K562 (cell line): Measurements from ENCODE around the gene ZNF48. TPM values are rescaled to one million over a fixed set of nuclear protein-coding genes. Genes with fewer than 3 reads are reported as not detected.

ENCODE experiments used
- ATAC-seq: fragments of 200-7000 bp; cut with Tn5 transposase; 3 replicates; pipeline ENCODE4 v1.9.1; 2020; ENCODE audit warnings: moderate library complexity
- BruUV-seq: library from RNA; stranded (reverse); fragments of 400-500 nt; replicated peaks from 2 replicates; lab custom pipeline; 2021; lab: Mats Ljungman, UMichigan
- CTCF ChIA-PET: fragments of 300-600 bp; formaldehyde crosslinking; extraction: SDS; loops from one replicate; lab custom pipeline; 2021; ENCODE audit warnings: low intra/inter-chr PET ratio; lab: Yijun Ruan, JAX
- POLR2A ChIA-PET: fragments of 300-600, 350-650 bp; sonication (Branson Sonifier 250); formaldehyde crosslinking; extraction: SDS; loops from one replicate; lab custom pipeline; 2021; ENCODE audit warnings: antibody characterized with exemption, inconsistent platforms; lab: Yijun Ruan, JAX
- DNase-seq, 4 experiments: peaks; one replicate each; pipeline versions ENCODE4 v3.0.0 to v3.0.0-alpha.2; 2011 to 2018; ENCODE audit warnings: low spot score in 3 of 4, mixed read lengths in 3 of 4; ENCODE audit errors: extremely low read depth in 1 of 4
- FAIRE-seq: peaks from 2 replicates; lab custom pipeline; 2011; peaks lifted over from hg19 to GRCh38; lab: Jason Lieb, UNC
- H2AFZ ChIP-seq: 2 replicates; pipeline ENCODE4 v1.6.0; 2011; ENCODE audit warnings: low read depth, low read length, control low read depth, inconsistent platforms
- H3K27ac ChIP-seq: fragments of 200-600 bp; 3 replicates; pipeline ENCODE4 v1.8.0; 2011; ENCODE audit warnings: low read depth, mild to moderate bottlenecking, control low read depth, inconsistent platforms, low read length, moderate library complexity, mixed read lengths; ENCODE audit errors: extremely low read depth
- H3K27me3 ChIP-seq, 2 experiments: fragments of 300-600 bp in 1 of 2; 2 replicates in 1 of 2; 3 replicates in 1 of 2; pipeline versions ENCODE4 v1.6.0 to v1.8.0; 2011; ENCODE audit warnings: inconsistent platforms in 2 of 2, low read length in 2 of 2, mild to moderate bottlenecking in 1 of 2, mixed read lengths in 1 of 2, moderate library complexity in 1 of 2; ENCODE audit not compliant: control insufficient read depth in 2 of 2, insufficient read depth in 2 of 2
- H3K36me3 ChIP-seq: fragments of 300-600 bp; 3 replicates; pipeline ENCODE4 v1.8.0; 2011; ENCODE audit warnings: mild to moderate bottlenecking, low read length, inconsistent platforms; ENCODE audit not compliant: control insufficient read depth, insufficient read depth
- H3K4me1 ChIP-seq, 2 experiments: fragments of 200-600 bp in 1 of 2; replicated peaks in 1 of 2; 2 replicates in 1 of 2; 3 replicates in 1 of 2; pipeline versions ENCODE4 v1.5.1 to v1.8.0; 2011; ENCODE audit warnings: inconsistent platforms in 2 of 2, low read length in 2 of 2, mild to moderate bottlenecking in 1 of 2, mixed read lengths in 1 of 2, moderate library complexity in 1 of 2; ENCODE audit not compliant: control insufficient read depth in 2 of 2, insufficient read depth in 2 of 2
- H3K4me2 ChIP-seq: 2 replicates; pipeline ENCODE4 v1.6.1; 2011; ENCODE audit warnings: low read length, control low read depth, inconsistent platforms, mixed read lengths; ENCODE audit not compliant: insufficient read depth
- H3K4me3 ChIP-seq: fragments of 200-600 bp; sonication (generic), shearing (Covaris generic); 2 replicates; pipeline ENCODE4 v1.5.1; 2016; ENCODE audit warnings: control low read depth, inconsistent platforms
- H3K79me2 ChIP-seq: fragments of 200-600 bp; 3 replicates; pipeline ENCODE4 v1.8.0; 2011; ENCODE audit warnings: low read length, inconsistent platforms; ENCODE audit not compliant: control insufficient read depth, insufficient read depth
- H3K9ac ChIP-seq, 2 experiments: 2 replicates each; pipeline versions ENCODE4 v1.6.0 to v1.6.1; 2011; ENCODE audit warnings: low read depth in 2 of 2, low read length in 2 of 2, control low read depth in 1 of 2, inconsistent platforms in 1 of 2, mild to moderate bottlenecking in 1 of 2, mixed read lengths in 1 of 2; ENCODE audit not compliant: insufficient read depth in 1 of 2
- H3K9me1 ChIP-seq: one replicate; pipeline ENCODE4 v1.6.0; 2011; ENCODE audit warnings: inconsistent platforms, mild to moderate bottlenecking, low read length, moderate library complexity; ENCODE audit not compliant: control insufficient read depth, insufficient read depth
- H3K9me3 ChIP-seq: replicated peaks from 2 replicates; pipeline ENCODE4 v1.5.1; 2011; ENCODE audit warnings: low read depth, low read length, inconsistent platforms; ENCODE audit not compliant: control insufficient read depth, insufficient read depth
- H4K20me1 ChIP-seq: replicated peaks from 2 replicates; pipeline ENCODE4 v1.6.1; 2011; ENCODE audit warnings: low read length, inconsistent platforms, mixed read lengths; ENCODE audit not compliant: control insufficient read depth, insufficient read depth
- BCOR ChIP-seq: fragments of 450-650 bp; IDR thresholded peaks from 2 replicates; pipeline ENCODE4 v1.6.1; 2016
- BRF1 ChIP-seq: IDR thresholded peaks from 3 replicates; pipeline ENCODE4 v1.6.1; 2011; ENCODE audit warnings: borderline replicate concordance, mild to moderate bottlenecking; ENCODE audit not compliant: insufficient read length; ENCODE audit errors: extremely low read depth
- MCM2 ChIP-seq: fragments of 450-650 bp; IDR thresholded peaks from 2 replicates; pipeline ENCODE4 v1.6.1; 2017; ENCODE audit warnings: low read depth, mild to moderate bottlenecking
- POLR2AphosphoS5 ChIP-seq: IDR thresholded peaks from 2 replicates; pipeline ENCODE4 v1.6.1; 2011; ENCODE audit warnings: mild to moderate bottlenecking, low read depth, low read length, moderate library complexity; ENCODE audit not compliant: control insufficient read depth, insufficient read depth
- ZFP36 ChIP-seq: fragments of 150-350 bp; IDR thresholded peaks from 2 replicates; pipeline ENCODE4 v1.6.1; 2018; ENCODE audit warnings: low read length, low read depth; ENCODE audit not compliant: partially characterized antibody
- ZNF121 ChIP-seq: sonication (generic); formaldehyde crosslinking; conservative IDR thresholded peaks from 2 replicates; pipeline ENCODE4 v1.8.0; 2022; ENCODE audit warnings: missing genetic modification reagents
- ZNF175 ChIP-seq: fragments of 200-800 bp; sonication (Bioruptor generic); IDR thresholded peaks from 2 replicates; pipeline ENCODE4 v1.6.1; 2016; ENCODE audit warnings: low read depth, mild to moderate bottlenecking, missing genetic modification characterization, missing compliant biosample characterization
- WGBS: fragments of 100-300 bp; shearing (Covaris generic); methylation state at CpG from one replicate; pipeline ENCODE4 v1.1.6; 2016; ENCODE audit warnings: low coverage, mixed read lengths; ENCODE audit not compliant: insufficient coverage; ENCODE audit errors: missing lambda C conversion rate; 5-methylcytosine and 5-hydroxymethylcytosine counted together
- in situ Hi-C: fragments of 300-500 bp; cut with MboI; formaldehyde crosslinking; loops from 4 replicates; pipeline ENCODE4 v1.15.0; 2018; ENCODE audit warnings: inconsistent platforms, mixed read lengths
- intact Hi-C: fragments of 100-400 bp; cut with micrococcal nuclease; formaldehyde crosslinking; loops from 2 replicates; pipeline ENCODE4 v1.14.2; 2022
- polyA plus RNA-seq, 8 experiments: library from polyadenylated mRNA; depleted of rRNA in 4 of 8; stranded (reverse) in 5 of 8; unstranded in 3 of 8; fragments of >200 nt; fragmentation: Nextera tagmentation in 2 of 8; fragmentation: Illumina TruSeq in 1 of 8; extraction: Ambion mirVana in 2 of 8; extraction: Trizol in 1 of 8; gene quantifications; 2 replicates each; pipeline versions ENCODE4 v1.2.1 to v1.2.3, GENCODE V29; 2011 to 2014; ENCODE audit warnings: inconsistent platforms in 1 of 8, missing spikeins in 1 of 8
- total RNA-seq, 7 experiments: library from RNA; depleted of rRNA in 6 of 7; stranded (reverse); fragments of >200 nt in 6 of 7; fragmentation: Illumina TruSeq in 2 of 7; extraction: Trizol in 2 of 7; gene quantifications; 2 replicates each; pipeline versions ENCODE4 v1.2.1 to v1.2.3, GENCODE V29; 2011 to 2021; ENCODE audit warnings: low replicate concordance in 1 of 7
- TF ChIP-seq, protein P1 (sequence below), 2 experiments: fragments of 450-650 bp; IDR thresholded peaks; 2 replicates each; pipeline ENCODE4 v1.6.1; 2016; ENCODE audit warnings: mild to moderate bottlenecking in 2 of 2, borderline replicate concordance in 1 of 2, low read depth in 1 of 2, moderate library complexity in 1 of 2

Gene ZNF48
- total and polyA plus RNA-seq, 9 of the 15 experiments (the other 6 are each of a cell fraction or from before 2014, with no cell fraction given), result 0.38 to 11.6 (median 4.7) TPM

DNA sequence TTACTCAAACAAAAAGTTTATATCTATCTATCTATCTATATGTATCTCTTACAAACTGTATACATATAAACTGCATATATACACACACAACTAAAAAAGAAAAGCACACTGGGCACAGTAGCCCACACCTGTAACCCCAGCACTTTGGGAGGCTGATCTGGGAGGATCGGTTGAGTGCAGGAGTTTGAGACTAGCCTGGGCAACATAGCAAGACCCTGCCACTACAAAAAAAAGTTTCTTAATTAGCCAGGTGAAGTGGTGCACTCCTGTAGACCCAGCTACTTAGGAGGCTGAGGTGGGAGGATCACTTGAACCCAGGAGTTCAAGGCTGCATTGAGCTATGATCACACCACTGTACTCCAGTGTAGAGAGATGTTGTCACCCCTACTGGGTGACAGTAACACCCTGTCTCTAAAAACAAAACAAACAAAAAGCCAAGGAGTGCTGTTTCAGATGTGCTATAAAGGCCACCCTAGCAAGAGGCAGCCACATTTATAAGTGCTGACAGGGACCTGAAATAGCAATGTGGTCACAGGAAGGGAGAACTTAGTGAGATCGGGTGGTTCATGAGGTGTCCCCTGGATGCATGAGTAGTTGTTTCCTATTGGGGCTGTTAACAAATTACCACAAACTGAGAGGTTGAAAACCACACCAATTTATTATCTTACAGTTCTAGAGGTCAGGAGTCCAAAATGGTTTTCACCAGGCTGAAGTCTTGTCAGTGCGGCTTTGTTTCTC lies 44.9 kb upstream of the ZNF48 start:
- intact Hi-C loops, result no loop called here
- POLR2A ChIA-PET, result no interaction called here
- in situ Hi-C loops, result loop anchor here (25.0 kb wide), 1 partner anchor 888 kb away; the partner anchor contains the start of genes BOLA2, SLX1B and SULT1A4
- Histone ChIP-seq H3K79me2 (peaks cover 22% of the 10 kb centered on the region), H3K9me1 (no peaks in the 10 kb centered on the region), H3K4me2 (no peak overlapping the region), H3K27ac (no peak overlapping the region), H3K4me1 (peaks cover 6 to 23% of the 10 kb centered on the region in 2 experiments; a peak in 4 of 5 replicates), H4K20me1 (no peaks in the 10 kb centered on the region), H3K9ac (peak overlapping the region in 1 of 2 experiments; percentile 56; a peak in 1 of 4 replicates), H3K9me3 (no peaks in the 10 kb centered on the region), H3K4me3 (no peak overlapping the region), H2AFZ (no peak overlapping the region), H3K36me3 (peaks cover 39% of the 10 kb centered on the region; the same call in 2 of the 3 replicates), H3K27me3 (no peaks in the 10 kb centered on the region)
- FAIRE-seq (no peak), ATAC-seq (no peak), DNase-seq (no peak)
- BruUV-seq, result no TSS peak
- CTCF ChIA-PET, result no interaction called here
- 93% methylated on average over 3 of the region's 3 CpGs for WGBS
- TF ChIP-seq ZNF121 (CRISPR knock-in tag) (peak; percentile 83), ZNF175 (CRISPR knock-in tag) (no peak), POLR2AphosphoS5 (0 out of 2 replicates have a peak, but pooled peaks have one; percentile 4), BCOR (0 out of 2 replicates have a peak, but pooled peaks have one; percentile 6), MCM2 (no peak), ZFP36 (peak; percentile 51), BRF1 (no peak)
- TF ChIP-seq, protein P1, sequence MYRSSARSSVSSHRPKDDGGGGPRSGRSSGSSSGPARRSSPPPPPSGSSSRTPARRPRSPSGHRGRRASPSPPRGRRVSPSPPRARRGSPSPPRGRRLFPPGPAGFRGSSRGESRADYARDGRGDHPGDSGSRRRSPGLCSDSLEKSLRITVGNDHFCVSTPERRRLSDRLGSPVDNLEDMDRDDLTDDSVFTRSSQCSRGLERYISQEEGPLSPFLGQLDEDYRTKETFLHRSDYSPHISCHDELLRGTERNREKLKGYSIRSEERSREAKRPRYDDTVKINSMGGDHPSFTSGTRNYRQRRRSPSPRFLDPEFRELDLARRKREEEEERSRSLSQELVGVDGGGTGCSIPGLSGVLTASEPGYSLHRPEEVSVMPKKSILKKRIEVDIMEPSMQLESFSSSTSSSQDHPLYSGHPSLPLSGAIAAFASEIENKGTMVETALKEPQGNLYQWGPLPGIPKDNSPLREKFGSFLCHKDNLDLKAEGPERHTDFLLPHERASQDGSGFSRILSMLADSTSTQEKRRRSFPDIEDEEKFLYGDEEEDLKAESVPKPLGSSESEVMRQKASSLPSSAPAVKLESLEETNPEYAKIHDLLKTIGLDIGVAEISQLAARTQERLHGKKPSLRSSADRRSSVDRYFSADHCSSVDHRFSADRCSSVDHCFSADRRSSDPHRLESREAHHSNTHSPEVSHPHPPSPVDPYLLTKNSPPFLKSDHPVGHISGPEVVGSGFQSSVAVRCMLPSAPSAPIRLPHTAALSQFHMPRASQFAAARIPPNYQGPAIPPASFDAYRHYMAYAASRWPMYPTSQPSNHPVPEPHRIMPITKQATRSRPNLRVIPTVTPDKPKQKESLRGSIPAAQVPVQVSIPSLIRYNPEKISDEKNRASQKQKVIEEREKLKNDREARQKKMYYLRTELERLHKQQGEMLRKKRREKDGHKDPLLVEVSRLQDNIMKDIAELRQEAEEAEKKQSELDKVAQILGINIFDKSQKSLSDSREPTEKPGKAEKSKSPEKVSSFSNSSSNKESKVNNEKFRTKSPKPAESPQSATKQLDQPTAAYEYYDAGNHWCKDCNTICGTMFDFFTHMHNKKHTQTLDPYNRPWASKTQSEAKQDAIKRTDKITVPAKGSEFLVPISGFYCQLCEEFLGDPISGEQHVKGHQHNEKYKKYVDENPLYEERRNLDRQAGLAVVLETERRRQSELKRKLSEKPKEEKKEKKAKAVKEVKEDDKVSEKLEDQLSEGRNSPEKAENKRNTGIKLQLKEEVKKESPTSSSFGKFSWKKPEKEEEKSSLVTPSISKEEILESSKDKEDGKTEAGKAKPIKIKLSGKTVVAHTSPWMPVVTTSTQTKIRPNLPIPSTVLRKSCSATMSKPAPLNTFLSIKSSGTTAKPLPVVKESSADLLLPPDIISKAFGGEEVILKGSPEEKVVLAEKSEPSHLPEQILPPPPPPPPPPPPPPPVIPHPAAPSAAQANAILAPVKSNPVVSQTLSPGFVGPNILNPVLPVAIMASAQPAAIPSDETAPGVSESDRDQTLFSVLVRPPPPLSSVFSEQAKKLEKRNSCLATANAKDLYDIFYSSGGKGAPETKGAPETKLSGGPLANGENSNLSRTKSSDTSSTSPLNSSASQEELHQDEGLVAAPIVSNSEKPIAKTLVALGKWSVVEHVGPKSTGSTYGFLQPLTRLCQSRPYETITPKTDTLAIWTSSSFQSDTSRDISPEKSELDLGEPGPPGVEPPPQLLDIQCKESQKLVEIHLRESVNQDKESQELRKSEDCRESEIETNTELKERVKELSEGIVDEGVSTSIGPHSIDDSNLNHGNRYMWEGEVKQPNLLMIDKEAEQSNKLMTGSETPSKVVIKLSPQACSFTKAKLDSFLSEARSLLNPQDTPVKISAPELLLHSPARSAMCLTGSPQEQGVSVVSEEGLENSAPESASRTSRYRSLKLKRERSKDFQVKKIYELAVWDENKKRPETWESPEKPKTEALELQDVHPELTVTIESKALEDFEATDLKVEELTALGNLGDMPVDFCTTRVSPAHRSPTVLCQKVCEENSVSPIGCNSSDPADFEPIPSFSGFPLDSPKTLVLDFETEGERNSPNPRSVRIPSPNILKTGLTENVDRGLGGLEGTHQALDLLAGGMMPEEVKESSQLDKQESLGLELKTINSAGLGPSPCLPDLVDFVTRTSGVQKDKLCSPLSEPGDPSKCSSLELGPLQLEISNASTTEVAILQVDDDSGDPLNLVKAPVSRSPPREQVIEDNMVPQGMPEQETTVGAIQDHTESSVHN (IDR thresholded peaks at IDR 0.05; ENCODE audit: borderline replicate concordance in 1 of 2, low read depth in 1 of 2), result no peak
